K562 (cell line): ENCODE results near the gene ATMIN. TPM values are rescaled to one million over a fixed set of nuclear protein-coding genes. Genes with fewer than 3 reads are reported as not detected.
A peak's percentile ranks its signal among the peaks of the same experiment; 100 is the strongest.

ENCODE experiments used
- CBFB ChIP-seq: sonication (generic); formaldehyde crosslinking; IDR thresholded peaks from 2 replicates; pipeline ENCODE4 v1.4.0; 2020; ENCODE audit warnings: mild to moderate bottlenecking, missing genetic modification reagents
- CEBPB ChIP-seq: fragments of 450-650 bp; IDR thresholded peaks from 2 replicates; pipeline ENCODE4 v1.6.1; 2016; ENCODE audit warnings: missing genetic modification characterization, missing compliant biosample characterization
- ETV5 ChIP-seq: sonication (generic); formaldehyde crosslinking; IDR thresholded peaks from 2 replicates; pipeline ENCODE4 v1.4.0; 2020; ENCODE audit warnings: low read depth, mild to moderate bottlenecking, missing genetic modification reagents
- GABPB2 ChIP-seq: fragments of 250-450 bp; sonication (Bioruptor Pico); conservative IDR thresholded peaks from 2 replicates; pipeline ENCODE4 v1.5.1; 2021; ENCODE audit warnings: mild to moderate bottlenecking
- HDAC2 ChIP-seq: fragments of 450-650 bp; IDR thresholded peaks from 2 replicates; pipeline ENCODE4 v1.6.1; 2016; ENCODE audit warnings: mild to moderate bottlenecking
- HDAC6 ChIP-seq: IDR thresholded peaks from 2 replicates; pipeline ENCODE4 v1.6.1; 2012; ENCODE audit warnings: low read depth, mild to moderate bottlenecking, control low read depth, inconsistent platforms, low read length, moderate library complexity
- IRF9 ChIP-seq: fragments of 450-650 bp; IDR thresholded peaks from 2 replicates; pipeline ENCODE4 v1.6.1; 2016; ENCODE audit warnings: missing biosample characterization, missing genetic modification characterization
- MAZ ChIP-seq, 2 experiments: fragments of 450-650 bp in 1 of 2; sonication (generic) in 1 of 2; formaldehyde crosslinking; IDR thresholded peaks in 1 of 2; conservative IDR thresholded peaks in 1 of 2; 2 replicates each; pipeline versions ENCODE4 v1.4.0 to v1.5.0; 2020; ENCODE audit warnings: mild to moderate bottlenecking in 1 of 2, missing genetic modification reagents in 1 of 2
- MTA2 ChIP-seq: fragments of 450-650 bp; IDR thresholded peaks from 2 replicates; pipeline ENCODE4 v1.6.1; 2016; ENCODE audit warnings: low read depth
- PURB ChIP-seq: sonication (generic); formaldehyde crosslinking; IDR thresholded peaks from 2 replicates; pipeline ENCODE4 v1.9.0; 2021; ENCODE audit warnings: low read depth, mild to moderate bottlenecking, missing genetic modification reagents
- PYGO2 ChIP-seq: fragments of 450-650 bp; IDR thresholded peaks from 2 replicates; pipeline ENCODE4 v1.6.1; 2016; ENCODE audit warnings: mild to moderate bottlenecking, missing genetic modification characterization, moderate library complexity, missing compliant biosample characterization
- RAD21 ChIP-seq, 2 experiments: fragments of 250-450 bp in 1 of 2; fragments of 450-650 bp in 1 of 2; sonication (Bioruptor Pico) in 1 of 2; formaldehyde crosslinking in 1 of 2; IDR thresholded peaks in 1 of 2; conservative IDR thresholded peaks in 1 of 2; 2 replicates each; pipeline versions ENCODE4 v1.4.0 to v1.8.0; 2020 to 2022; ENCODE audit warnings: mild to moderate bottlenecking in 2 of 2, moderate library complexity in 1 of 2
- RBM22 ChIP-seq: fragments of 200-400 bp; formaldehyde crosslinking; IDR thresholded peaks from 2 replicates; pipeline ENCODE4 v1.6.1; 2018; ENCODE audit warnings: low read length, low read depth; ENCODE audit not compliant: poor library complexity, severe bottlenecking
- SMC3 ChIP-seq: conservative IDR thresholded peaks from 2 replicates; pipeline ENCODE4 v1.6.1; 2011; ENCODE audit warnings: low read depth, low read length, improper control_type of control experiment; ENCODE audit not compliant: insufficient read depth
- VEZF1 ChIP-seq: fragments of 200-800 bp; sonication (Bioruptor generic); IDR thresholded peaks from 2 replicates; pipeline ENCODE4 v1.6.1; 2017; ENCODE audit warnings: missing genetic modification characterization, missing compliant biosample characterization
- polyA plus RNA-seq, 8 experiments: library from polyadenylated mRNA; depleted of rRNA in 4 of 8; stranded (reverse) in 5 of 8; unstranded in 3 of 8; fragments of >200 nt; fragmentation: Nextera tagmentation in 2 of 8; fragmentation: Illumina TruSeq in 1 of 8; extraction: Ambion mirVana in 2 of 8; extraction: Trizol in 1 of 8; gene quantifications; 2 replicates each; pipeline versions ENCODE4 v1.2.1 to v1.2.3, GENCODE V29; 2011 to 2014; ENCODE audit warnings: inconsistent platforms in 1 of 8, missing spikeins in 1 of 8
- total RNA-seq, 7 experiments: library from RNA; depleted of rRNA in 6 of 7; stranded (reverse); fragments of >200 nt in 6 of 7; fragmentation: Illumina TruSeq in 2 of 7; extraction: Trizol in 2 of 7; gene quantifications; 2 replicates each; pipeline versions ENCODE4 v1.2.1 to v1.2.3, GENCODE V29; 2011 to 2021; ENCODE audit warnings: low replicate concordance in 1 of 7
- TF ChIP-seq, protein P1 (sequence below): sonication (generic); formaldehyde crosslinking; IDR thresholded peaks from 2 replicates; pipeline ENCODE4 v1.9.0; 2022; ENCODE audit warnings: mild to moderate bottlenecking, missing genetic modification reagents
- TF ChIP-seq, protein P2 (sequence below), 2 experiments: fragments of 450-650 bp; formaldehyde crosslinking in 1 of 2; IDR thresholded peaks; 2 replicates each; pipeline versions ENCODE4 v1.4.0 to v1.6.1; 2014 to 2020; ENCODE audit warnings: mild to moderate bottlenecking in 2 of 2, borderline replicate concordance in 1 of 2, low read depth in 1 of 2

Gene ATMIN
- total and polyA plus RNA-seq, 9 of the 15 experiments (the other 6 are each of a cell fraction or from before 2014, with no cell fraction given) = 6.7 to 40.9 (median 23.4) TPM

GRCh38 chr16:81035398-81035974, at the start of gene ATMIN (continued):
- TF ChIP-seq MAZ (CRISPR knock-in tag; conservative IDR thresholded peaks at IDR 0.05 in 1 of 2, IDR thresholded peaks at IDR 0.05 in 1 of 2) (peak; percentile 42 to 64; a peak in 2 of 4 replicates), CEBPB (tag) (no peak), CBFB (no peak), PYGO2 (tag) (no peak), SMC3 (peak; percentile 96), HDAC6 (no peak), RAD21 (CRISPR knock-in tag; conservative IDR thresholded peaks at IDR 0.05 in 1 of 2, IDR thresholded peaks at IDR 0.05 in 1 of 2) (peak; percentile 79 to 91), IRF9 (tag) (no peak), VEZF1 (CRISPR knock-in tag) (peak; percentile 65), PURB (CRISPR knock-in tag) (no peak), MTA2 (no peak), ETV5 (CRISPR knock-in tag) (peak; percentile 77), HDAC2 (no peak), GABPB2 (CRISPR knock-in tag) (no peak), RBM22 (peak; percentile 46)
- TF ChIP-seq, protein P1, sequence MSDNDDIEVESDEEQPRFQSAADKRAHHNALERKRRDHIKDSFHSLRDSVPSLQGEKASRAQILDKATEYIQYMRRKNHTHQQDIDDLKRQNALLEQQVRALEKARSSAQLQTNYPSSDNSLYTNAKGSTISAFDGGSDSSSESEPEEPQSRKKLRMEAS = 0 out of 2 replicates have a peak, but pooled peaks have one; percentile 16
- TF ChIP-seq, protein P2, sequence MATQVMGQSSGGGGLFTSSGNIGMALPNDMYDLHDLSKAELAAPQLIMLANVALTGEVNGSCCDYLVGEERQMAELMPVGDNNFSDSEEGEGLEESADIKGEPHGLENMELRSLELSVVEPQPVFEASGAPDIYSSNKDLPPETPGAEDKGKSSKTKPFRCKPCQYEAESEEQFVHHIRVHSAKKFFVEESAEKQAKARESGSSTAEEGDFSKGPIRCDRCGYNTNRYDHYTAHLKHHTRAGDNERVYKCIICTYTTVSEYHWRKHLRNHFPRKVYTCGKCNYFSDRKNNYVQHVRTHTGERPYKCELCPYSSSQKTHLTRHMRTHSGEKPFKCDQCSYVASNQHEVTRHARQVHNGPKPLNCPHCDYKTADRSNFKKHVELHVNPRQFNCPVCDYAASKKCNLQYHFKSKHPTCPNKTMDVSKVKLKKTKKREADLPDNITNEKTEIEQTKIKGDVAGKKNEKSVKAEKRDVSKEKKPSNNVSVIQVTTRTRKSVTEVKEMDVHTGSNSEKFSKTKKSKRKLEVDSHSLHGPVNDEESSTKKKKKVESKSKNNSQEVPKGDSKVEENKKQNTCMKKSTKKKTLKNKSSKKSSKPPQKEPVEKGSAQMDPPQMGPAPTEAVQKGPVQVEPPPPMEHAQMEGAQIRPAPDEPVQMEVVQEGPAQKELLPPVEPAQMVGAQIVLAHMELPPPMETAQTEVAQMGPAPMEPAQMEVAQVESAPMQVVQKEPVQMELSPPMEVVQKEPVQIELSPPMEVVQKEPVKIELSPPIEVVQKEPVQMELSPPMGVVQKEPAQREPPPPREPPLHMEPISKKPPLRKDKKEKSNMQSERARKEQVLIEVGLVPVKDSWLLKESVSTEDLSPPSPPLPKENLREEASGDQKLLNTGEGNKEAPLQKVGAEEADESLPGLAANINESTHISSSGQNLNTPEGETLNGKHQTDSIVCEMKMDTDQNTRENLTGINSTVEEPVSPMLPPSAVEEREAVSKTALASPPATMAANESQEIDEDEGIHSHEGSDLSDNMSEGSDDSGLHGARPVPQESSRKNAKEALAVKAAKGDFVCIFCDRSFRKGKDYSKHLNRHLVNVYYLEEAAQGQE (IDR thresholded peaks at IDR 0.05; ENCODE audit: borderline replicate concordance) = peak; percentile 88
- TF ChIP-seq, protein P2 (CRISPR knock-in tag; IDR thresholded peaks at IDR 0.05; ENCODE audit: low read depth) = no peak
